ENCODE results near the gene ARHGAP45. TPM values are rescaled to one million over a fixed set of nuclear protein-coding genes. Genes with fewer than 3 reads are reported as not detected.
A peak's percentile ranks its signal among the peaks of the same experiment; 100 is the strongest.

Gene ARHGAP45
- total RNA-seq, 2 donors from 2014 or later, result 13.2 to 23.4 TPM

DNA sequence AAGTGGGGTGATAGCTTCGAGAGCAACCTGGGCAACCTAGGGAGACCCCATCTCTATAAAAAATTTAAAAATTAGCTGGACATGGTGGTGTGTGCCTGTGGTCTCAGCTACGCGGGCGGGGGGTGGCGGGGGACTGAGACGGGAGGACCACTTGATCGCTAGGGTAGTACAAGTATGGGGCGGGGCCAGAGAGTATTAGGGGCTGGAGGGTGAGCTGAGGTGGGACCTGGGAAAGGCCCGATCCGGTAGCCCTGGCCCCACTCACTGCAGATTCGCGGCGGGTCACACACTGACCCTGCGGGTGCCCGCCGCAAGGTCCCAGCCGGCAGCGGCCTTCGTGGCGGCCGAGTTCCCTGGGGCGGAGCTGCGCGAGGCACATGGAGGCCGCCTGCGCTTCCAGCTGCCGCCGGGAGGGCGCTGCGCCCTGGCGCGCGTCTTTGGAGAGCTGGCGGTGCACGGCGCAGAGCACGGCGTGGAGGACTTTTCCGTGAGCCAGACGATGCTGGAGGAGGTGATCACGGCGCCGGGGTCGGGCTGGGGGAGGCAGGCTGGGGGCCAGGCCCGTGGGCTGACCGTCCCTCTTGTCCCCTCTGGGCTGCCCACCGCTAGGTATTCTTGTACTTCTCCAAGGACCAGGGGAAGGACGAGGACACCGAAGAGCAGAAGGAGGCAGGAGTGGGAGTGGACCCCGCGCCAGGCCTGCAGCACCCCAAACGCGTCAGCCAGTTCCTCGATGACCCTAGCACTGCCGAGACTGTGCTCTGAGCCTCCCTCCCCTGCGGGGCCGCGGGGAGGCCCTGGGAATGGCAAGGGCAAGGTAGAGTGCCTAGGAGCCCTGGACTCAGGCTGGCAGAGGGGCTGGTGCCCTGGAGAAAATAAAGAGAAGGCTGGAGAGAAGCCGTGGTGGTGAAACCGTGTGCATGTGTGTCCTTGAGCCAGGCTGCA is 2.0 kb upstream of the ARHGAP45 start:
- peaks cover 0 to 30% of the 10 kb centered on the region in 2 donors for H3K27me3 ChIP-seq
- H3K9me3 ChIP-seq, result no peaks in the 10 kb centered on the region
- no peaks in the 10 kb centered on the region for H3K36me3 ChIP-seq (replicated peaks in 1 of 2; ENCODE audit: insufficient read depth in 1 of 2, low read depth in 2 of 2)
- intact Hi-C loops (cut with DNase I), result no loop called here
- no peak overlapping the region for H3K27ac ChIP-seq
- ATAC-seq, result peak; percentile 79
- DNase-seq, result peak; percentile 66 to 77 (median 73)
- 10 to 14% methylated on average over 17 to 58 of the region's 60 CpGs for WGBS, 2 donors
- peaks cover 37% of the 10 kb centered on the region for H3K4me1 ChIP-seq
- H3K4me3 ChIP-seq, result no peak overlapping the region
- TF ChIP-seq CTCF (IDR thresholded peaks at IDR 0.05), result peak; percentile 49 to 81 (median 70)
- no peak for TF ChIP-seq POLR2A (IDR thresholded peaks at IDR 0.05)

GRCh38 chr19:1065606-1066109 is 1.3 kb upstream of the ARHGAP45 start:
- Histone ChIP-seq H3K36me3 (replicated peaks in 1 of 2; ENCODE audit: insufficient read depth in 1 of 2, low read depth in 2 of 2) (no peaks in the 10 kb centered on the region), H3K9me3 (no peaks in the 10 kb centered on the region), H3K27ac (no peak overlapping the region), H3K4me3 (no peak overlapping the region), H3K27me3 (peaks cover 0 to 36% of the 10 kb centered on the region in 2 donors), H3K4me1 (peaks cover 38% of the 10 kb centered on the region)
- 48 to 58% methylated on average over 5 to 16 of the region's 17 CpGs for WGBS, 2 donors
- TF ChIP-seq POLR2A (IDR thresholded peaks at IDR 0.05) (no peak), CTCF (IDR thresholded peaks at IDR 0.05) (no peak)
- ATAC-seq, result peak; percentile 20
- no peak for DNase-seq
- intact Hi-C loops (cut with DNase I), result no loop called here

DNA sequence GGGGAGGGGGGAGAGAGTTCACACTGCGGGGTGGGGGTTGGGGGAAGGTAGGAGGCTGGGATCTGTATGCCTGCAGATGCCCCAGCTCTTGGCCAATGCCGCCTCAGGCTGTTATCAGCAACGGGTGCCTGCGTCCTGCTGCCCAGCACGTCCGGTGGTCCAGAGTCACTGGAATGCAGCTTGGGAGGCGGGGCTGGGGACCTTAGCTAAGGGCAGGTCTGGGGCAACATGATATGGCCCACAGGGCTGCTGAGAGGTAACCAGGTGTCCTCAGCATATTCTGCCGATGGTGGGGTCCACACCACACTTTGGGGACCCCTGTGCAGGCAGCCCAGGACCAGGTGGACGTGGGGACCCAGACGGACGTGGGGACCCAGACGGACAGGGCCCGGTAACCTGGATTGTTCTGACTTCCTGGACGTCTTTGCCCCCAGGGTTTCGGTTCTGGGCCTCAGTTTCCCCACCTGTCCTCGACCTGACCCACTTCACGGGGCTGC is 668 bp upstream of the ARHGAP45 start:
- peaks cover 44% of the 10 kb centered on the region for H3K4me1 ChIP-seq
- DNase-seq (no peak), ATAC-seq (no peak)
- H3K36me3 ChIP-seq (replicated peaks in 1 of 2; ENCODE audit: insufficient read depth in 1 of 2, low read depth in 2 of 2), result no peaks in the 10 kb centered on the region
- WGBS, 2 donors, result 19 to 29% methylated on average over 13 to 17 of the region's 17 CpGs
- intact Hi-C loops (cut with DNase I), result no loop called here
- no peak for TF ChIP-seq POLR2A (IDR thresholded peaks at IDR 0.05)
- no peak for TF ChIP-seq CTCF (IDR thresholded peaks at IDR 0.05)
- no peaks in the 10 kb centered on the region for H3K9me3 ChIP-seq
- no peak overlapping the region for H3K4me3 ChIP-seq
- no peak overlapping the region for H3K27ac ChIP-seq
- H3K27me3 ChIP-seq, result peaks cover 0 to 42% of the 10 kb centered on the region in 2 donors

DNA sequence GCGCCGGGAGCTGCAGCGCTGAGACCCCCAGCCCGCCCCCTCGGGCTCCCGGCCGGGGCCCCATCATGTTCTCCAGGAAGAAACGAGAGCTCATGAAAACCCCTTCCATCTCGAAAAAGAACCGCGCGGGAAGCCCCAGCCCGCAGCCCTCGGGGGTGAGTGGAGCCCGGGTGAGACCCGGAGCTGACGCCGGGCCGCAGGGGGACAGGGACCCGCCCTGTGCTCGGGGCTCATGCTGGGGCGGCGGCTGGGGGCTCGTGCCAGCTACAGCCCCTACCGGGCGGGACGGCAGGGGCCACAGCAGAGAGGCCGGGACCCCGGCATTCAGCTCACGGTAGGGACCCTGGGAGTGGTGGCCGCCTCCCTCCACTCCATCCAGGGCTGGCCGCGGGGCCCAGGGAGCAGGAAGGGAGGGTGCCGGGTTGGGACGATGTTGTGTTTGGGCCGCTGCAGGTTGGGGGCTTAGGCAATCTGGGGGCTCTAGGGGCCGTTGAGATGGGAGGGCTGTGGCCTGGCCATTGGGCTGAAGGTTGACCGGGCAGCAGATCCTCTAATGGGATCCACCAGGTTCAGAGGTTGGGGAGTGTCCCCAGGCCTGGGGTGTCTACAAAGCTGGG is 482 bp downstream of the ARHGAP45 start:
- H3K27ac ChIP-seq, result peak overlapping the region in 2 of 4 donors; percentile 30 to 69
- H3K4me1 ChIP-seq, result peaks cover 49% of the 10 kb centered on the region
- H3K9me3 ChIP-seq, result no peaks in the 10 kb centered on the region
- H3K27me3 ChIP-seq, result peaks cover 0 to 42% of the 10 kb centered on the region in 2 donors
- no peak for TF ChIP-seq CTCF (IDR thresholded peaks at IDR 0.05)
- TF ChIP-seq POLR2A (IDR thresholded peaks at IDR 0.05), result no peak
- no peak for ATAC-seq
- WGBS, 2 donors, result 0 to 4% methylated on average over 1 to 28 of the region's 38 CpGs
- peak overlapping the region in 1 of 2 donors; percentile 27 for H3K4me3 ChIP-seq
- DNase-seq, result no peak
- intact Hi-C loops (cut with DNase I), result no loop called here
- H3K36me3 ChIP-seq (replicated peaks in 1 of 2; ENCODE audit: insufficient read depth in 1 of 2, low read depth in 2 of 2), result no peaks in the 10 kb centered on the region

Data from body of pancreas (tissue), 4 donors.